Stimulated activated CD4-positive, alpha-beta T cell treated with anti-CD3 and anti-CD28 coated beads, Interleukin-4, amount 100 ng/mL, for 24 hours (primary cell): Measurements from ENCODE around the gene CHTF8.
"Not testable (repeated sequence)": the region's sequence is repeated elsewhere in the genome, so short reads cannot be mapped to it uniquely, and the experiment has no call there.

ENCODE experiments used
- DNase-seq: peaks from one replicate; pipeline ENCODE4 v3.0.0-alpha.2; 2020

Gene CHTF8

DNA sequence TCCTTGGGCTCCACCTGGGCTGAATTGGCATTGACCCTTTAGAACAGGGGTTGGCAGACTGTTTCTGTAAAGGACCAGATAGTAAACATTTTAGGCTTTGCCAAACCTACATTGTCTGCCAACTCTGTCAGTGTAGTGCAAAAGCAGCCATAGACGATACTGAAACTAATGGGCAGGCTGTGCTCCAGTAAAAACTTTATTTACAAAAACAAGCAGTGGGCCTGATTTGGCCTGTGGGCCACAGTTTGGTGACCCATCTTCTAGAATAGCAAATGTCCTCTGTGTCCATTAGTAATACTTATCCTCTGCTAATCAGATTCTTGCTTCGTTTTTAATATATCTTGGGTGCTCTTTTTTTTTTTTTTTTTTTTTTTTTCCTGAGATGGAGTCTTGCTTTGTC, 6.2 kb upstream of the CHTF8 start:
- DNase-seq = no peak

DNA sequence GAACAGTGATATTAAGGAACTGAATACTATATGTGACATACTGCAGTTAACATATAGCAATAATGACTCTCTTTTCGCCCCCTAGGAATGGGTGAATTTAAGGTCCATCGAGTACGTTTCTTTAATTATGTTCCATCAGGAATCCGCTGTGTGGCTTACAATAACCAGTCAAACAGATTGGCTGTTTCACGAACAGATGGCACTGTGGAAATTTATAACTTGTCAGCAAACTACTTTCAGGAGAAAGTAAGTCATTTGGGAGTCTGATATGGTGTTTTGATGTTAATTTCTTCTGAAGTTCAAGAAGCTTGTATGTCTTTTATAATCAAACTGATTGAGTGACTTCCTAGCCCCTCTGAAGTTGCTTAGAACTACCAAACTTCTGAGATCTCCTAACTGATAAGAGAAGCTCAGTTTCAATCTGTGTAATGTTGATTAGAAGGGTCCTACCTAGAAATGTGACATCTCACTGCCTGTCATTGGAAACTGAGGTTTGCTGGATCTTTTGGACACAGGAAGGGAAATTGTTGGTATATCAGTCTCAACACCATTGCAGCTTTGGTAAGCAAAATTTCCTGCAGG, 1.1 kb upstream of the CHTF8 start:
- DNase-seq = no peak

DNA sequence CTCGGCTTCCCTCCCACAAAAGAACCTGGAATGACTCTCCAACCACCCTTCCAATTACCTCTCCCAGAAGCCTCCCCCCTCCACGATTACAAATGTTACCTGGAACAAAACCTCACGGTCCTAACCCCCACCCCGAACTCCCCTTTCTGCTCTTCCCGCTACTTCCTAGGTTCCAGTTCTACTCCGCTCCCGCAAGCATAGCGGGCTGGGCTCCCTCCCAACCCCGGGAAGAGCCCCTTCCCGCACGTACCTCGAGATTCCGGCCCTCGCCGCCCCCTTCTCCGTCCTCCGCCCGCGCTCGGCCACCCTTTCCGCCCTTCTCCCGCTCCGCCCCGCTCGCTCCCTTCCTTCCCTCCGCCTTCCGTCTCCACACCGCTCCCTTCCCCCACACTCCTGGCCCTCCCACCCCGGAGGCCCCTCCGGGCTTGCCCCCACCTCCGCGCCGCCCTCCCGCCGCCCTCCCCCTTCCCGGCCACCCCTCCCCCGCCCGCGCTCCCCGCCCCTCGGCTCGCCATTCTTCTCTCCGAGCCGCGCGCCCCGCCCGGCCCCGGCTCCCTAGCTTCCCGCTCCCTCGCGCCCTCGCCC, 457 bp downstream of the CHTF8 start:
- peak; percentile 75 for DNase-seq

DNA sequence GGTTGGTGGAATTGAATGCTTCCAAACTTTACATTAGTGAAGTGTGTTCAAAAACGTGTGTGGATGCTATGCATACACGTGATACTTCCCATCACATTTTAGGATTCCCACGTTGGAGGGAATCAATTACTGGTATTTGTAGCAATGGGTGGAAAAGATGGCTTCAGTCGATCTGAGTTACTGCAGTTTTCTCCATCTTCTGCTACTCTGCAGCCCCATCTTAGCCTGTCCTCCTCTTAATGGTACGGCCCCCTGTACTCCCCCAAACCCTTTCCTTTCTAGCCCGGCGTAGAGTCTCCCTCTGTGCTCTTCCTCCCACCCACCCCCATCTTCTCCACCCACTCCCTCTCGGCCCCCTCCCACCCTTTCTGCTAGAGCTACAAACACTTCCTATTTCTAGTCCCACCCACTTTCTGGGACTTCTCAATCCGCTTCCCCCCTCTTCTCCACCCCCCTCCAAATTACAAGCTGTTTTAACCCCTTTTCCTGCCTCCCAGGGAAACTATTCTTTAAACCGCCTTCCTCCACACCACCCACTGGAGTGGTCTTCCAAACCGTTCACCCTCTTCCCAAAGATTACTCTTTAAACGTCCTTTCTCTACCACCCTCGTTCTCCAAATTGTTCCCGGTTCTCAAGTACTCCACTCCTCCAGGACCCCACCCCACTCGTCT, 1.1 kb downstream of the CHTF8 start:
- DNase-seq = no peak

DNA sequence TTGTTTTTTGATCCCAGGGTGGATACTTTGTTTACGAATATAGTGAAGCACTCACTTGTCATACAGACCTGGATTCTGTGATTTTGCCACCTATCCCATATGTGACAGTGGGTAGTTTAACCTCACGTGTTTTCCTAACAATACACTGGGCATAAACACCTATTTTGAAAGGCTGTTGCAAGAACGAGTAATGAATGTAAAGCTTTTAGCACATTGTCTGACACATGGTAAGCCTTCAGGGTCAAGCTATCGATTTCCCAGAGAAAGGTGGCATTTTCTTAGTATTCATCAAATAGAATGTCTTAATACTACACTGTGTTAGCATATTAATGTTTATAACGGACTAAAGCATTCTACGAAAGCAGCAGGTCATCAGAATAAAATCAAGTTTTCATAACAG, 1.9 kb downstream of the CHTF8 start:
- DNase-seq = no peak

DNA sequence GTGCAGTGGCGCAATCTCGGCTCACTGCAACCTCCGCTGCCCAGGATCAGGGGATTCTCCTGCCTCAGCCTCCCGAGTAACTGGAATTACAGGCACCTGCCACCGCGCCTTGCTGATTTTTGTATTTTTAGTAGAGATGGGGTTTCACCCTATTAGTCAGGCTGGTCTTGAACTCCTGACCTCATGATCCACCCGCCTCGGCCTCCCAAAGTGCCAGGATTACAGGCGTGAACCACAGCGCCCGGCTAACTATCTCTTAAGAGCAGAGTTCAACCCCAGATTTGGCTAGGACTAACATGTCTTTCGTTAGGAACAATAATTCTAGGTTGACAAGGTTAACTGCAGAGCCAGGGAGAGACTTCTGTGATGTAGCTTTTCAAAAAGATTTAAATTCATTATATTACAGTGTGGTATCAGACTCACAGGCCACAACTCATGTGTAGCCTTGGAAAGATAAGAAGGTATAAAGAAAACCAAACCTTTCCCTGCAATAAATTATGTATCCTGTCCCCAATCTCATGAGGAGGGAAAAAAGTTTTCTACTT, 4.3 kb downstream of the CHTF8 start:
- no peak for DNase-seq

DNA sequence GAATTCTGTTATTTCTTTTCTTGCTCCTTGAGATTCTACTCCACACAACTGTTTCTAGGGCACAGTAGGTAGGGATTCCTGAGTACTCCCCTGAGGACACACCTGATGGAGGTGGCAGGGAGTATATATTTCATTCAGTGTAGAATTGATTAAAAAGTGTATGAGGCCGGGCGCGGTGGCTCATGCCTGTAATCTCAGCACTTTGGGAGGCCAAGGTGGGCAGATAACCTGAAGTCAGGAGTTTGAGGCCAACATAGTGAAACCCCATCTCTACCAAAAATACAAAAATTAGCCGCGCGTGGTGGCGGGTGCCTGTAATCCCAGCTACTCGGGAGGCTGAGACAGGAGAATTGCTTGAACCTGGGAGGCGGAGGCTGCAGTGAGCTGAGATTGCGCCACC, 5.6 kb downstream of the CHTF8 start:
- not testable (repeated sequence) for DNase-seq

DNA sequence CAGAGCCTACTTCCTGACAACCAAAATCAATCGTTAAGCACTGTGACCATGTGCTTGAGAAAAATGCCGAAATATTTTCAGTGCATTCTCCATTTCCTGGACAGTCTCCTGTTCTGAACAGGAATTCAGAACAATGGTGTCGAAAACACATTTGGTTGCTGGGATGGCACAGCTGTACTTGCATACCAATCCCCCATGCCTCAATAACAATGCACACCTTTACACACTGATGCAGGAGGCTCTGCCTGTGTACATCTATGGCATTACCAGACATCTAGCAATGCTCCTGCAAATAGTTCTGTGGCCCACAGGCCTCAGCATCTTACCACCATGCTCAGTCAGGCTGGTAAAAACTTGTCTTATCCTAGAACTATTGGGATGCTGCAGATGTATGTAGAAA, 6.2 kb downstream of the CHTF8 start:
- no peak for DNase-seq

DNA sequence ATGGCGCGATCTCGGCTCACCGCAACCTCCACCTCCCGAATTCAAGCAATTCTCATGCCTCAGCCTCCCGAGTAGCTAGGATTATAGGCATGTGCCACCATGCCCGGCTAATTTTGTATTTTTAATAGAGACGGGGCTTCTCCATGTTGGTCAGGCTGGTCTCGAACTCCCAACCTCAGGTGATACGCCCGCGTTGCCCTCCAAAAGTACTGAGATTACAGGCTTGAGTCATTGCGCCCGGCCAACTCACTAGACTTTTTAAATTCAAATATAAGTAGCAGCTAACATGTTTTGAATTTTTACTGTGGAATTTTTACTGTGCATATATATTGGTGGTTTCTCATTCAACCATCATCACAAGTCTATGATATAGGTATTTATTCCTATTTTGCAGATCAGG, 7.4 kb downstream of the CHTF8 start:
- DNase-seq = not testable (repeated sequence)

DNA sequence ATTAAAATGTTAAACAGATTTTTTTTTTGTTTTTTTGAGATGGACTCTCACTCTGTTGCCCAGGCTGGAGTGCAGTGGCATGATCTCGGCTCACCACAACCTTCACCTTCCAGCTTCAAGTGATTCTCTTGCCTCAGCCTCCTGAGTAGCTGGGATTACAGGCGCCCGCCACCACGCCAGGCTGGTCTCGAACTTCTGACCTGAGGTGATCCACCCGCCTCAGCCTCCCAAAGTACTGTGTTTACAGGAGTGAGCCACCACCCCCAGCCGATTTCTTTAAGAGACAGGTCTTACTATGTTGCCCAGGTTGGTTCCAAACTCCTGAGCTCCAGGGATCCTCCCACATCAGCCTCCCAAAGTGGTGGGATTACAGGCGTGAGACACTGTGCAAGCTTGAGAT, 8.0 kb downstream of the CHTF8 start:
- DNase-seq = not testable (repeated sequence)

DNA sequence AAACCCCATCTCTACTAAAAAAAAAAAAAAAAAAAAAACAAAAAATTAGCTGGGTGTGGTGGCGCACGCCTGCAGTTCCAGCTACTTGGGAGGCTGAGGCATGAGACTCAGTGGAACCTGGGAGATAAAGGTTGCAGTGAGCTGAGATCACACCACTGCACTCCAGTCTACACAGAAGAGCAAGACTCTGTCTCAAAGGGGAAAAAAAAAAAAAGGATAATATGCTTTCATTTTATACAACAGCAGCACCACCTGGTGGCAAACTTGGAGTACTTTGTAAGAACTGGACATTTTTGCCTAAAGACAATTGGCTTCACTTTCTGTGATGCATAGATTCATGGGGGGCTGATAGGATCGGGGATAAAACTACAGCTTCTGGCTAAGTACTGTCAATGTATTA, 8.5 kb downstream of the CHTF8 start:
- peak; percentile 75 for DNase-seq

DNA sequence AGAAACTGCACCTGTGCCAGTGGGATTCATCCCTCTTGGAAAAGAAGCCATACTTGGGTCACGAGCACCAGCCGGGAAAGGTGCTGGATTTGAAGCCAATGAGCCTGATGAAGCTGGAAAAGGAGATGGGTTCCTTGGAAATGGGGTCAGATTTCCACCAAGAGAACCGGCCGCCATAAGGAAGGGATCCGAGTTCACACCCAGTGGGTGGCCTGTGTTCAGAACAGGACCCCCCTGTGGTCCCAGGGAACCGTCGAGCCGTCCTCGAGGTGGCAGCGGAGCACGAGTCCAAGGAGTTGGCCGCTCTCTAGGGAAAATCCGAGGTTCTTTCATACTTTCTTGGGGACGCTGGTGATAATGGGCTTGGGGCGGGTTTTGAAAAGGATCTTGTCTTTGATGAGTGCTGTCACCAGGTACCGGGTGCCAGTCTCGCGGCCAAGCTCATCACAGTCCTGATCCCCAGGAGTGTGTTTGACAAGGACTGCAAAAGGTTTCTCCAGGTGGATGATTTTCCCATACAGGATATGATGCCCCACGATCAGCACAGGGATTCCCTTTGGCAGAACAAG, 12.2 kb downstream of the CHTF8 start:
- no peak for DNase-seq

DNA sequence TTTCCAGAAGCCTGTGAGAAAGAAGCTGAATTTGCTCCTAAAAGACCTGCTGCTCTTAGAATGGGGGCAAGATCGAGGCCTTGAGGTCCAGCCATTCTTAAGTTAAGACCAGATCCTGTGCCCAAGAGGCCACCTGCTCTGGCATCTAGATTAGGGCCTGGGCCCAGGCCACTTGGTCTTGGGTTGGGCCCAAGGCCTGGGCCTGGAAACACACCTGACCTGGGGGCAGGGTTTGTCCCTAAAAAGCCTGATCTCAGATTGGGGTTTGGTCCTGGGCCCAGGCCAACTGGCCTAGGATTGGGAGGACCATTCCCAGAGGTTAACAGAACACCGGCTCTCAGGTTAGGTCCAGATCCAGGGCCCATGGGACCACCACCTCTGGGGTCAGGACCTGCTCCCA, 12.9 kb downstream of the CHTF8 start:
- no peak for DNase-seq

DNA sequence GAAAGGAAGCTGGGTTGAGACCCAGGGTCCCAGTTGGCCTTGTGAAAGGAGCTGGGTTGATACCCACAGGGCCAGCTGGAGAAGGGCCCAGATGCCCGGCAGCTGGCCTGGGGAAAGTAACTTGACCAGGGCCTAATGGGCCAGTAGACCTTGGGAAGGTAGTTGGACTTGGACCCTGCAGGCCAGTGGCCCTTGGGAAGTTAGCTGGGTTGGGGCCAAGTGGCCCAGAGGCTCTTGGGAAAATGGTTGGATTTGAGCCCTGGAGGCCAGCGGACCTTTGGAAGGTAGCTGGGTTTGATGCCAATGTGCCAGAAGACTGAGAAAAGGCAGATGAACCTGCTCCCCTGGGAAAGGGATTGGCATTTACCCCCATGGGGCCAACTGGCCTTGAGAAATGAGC, 13.4 kb downstream of the CHTF8 start:
- no peak for DNase-seq

DNA sequence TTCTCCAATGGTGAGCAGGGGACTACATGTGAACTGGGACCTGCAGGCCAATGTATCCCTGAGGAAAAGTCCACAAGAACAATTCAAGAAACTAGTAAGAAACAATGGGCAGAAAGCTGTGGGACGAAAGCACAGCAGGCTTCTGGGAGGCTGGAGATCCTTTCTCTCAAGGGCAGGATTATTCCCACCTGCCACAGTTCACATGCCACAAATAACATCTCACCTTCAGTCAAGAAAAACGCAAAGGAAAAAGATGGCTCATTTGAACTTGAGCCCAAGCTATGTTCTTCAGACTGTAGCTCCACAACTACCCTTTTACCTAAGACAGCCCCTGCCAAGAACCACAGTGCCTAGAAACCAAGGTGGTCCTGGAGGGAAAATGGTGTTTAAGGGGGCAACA, 13.9 kb downstream of the CHTF8 start:
- DNase-seq = no peak

DNA sequence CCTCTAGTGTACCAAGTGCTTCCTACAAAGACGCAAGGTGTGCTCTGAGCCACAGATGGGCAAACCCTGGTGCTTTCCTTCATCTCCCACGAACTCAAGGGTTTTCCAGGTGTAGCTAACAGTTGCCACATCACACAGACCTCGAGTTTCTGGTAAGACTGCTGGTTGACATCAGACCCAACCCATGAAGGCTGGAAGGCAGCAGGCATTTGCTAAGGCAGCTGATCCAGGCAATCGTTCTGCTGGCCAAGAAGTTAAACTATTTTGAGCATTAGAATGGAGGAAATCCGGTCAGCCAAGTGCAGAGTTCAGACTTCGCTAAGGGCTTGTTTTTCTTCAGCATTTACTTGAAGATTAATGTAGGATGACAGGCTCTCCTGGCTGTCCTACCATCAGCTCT, 15.5 kb downstream of the CHTF8 start:
- DNase-seq = no peak

DNA sequence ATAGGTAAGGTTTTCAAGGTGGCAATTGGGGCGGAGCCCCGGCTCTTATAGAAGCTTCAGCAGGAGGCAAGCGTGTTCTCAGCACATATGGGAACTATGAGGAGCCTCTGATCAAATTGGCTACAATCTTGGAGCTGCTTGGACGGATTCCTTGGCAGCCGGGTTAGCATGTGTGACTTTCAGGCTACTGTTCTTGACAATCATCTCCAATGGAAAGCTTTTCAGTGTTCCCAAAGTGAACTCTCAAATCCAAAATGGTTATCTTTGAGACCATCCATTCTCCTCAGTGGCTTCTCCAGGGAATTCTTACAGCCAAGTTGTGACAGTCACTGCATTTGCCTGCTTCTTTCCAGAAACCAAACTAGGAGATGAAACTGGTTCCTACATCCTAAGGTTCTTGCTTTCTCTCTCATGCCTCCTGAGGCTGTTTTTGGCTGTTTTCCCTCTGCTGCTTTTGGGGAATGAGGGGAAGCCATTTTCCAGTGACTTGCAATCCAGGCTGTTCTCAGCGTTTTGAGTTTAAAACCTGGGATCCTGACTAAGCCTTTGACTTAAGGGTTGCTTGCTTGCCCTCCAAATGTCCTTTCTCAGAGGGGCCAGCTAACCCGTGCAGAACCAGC, 16.0 kb downstream of the CHTF8 start:
- DNase-seq = no peak

DNA sequence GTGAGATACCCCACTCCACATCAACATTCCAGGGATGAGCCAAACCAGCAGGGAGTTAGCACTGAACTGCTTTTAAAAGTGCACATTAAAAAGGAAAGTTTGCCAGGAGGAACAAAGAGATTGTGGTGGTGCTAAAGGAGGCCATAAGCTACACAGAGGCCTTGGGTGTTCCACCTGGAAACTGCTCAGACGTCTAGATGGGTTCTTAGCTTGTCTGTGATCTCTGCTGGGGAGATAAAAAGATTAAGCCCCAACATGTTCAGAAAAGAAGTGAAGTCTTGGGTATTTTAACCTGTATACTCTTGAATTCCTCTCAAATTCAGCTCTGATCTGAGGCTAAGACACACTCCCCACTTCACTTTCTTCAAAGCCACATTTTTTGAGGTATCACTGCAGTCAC, 16.6 kb downstream of the CHTF8 start:
- no peak for DNase-seq

DNA sequence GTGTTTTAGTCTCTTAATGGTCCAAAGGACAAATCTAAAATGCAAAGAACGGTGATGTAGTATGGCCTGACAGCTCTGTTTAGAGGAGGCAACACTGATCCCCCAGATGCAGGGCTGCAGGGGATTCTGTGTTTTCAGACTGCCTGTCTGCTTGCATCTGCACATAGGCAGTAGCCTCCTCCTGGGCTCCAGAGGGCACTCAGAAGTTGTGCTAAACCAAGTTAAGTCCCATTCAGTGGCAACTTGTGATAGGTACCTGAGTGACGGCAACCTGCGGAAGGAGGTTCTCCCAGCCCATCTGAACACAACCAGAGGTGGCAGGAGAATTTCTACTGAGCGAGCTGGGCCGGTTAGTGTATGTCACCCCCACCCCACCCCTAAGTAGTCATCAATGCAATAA, 17.0 kb downstream of the CHTF8 start:
- no peak for DNase-seq

DNA sequence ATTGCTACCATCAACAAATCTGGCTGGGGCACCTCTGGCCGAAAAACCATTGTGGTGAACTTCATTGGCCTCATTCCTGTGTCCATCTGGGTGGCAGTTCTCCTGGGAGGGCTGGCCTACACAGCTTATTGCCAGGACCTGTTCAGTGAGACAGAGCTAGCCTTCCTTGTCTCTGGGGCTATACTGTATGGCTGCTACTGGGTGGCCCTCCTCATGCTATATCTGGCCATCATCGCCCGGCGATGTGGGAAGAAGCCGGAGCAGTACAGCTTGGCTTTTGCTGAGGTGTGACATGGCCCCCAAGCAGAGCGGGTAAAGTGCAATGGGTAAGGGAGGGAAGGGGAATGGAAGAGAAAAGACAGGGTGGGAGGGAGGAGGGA, 17.4 kb downstream of the CHTF8 start:
- DNase-seq = no peak

DNA sequence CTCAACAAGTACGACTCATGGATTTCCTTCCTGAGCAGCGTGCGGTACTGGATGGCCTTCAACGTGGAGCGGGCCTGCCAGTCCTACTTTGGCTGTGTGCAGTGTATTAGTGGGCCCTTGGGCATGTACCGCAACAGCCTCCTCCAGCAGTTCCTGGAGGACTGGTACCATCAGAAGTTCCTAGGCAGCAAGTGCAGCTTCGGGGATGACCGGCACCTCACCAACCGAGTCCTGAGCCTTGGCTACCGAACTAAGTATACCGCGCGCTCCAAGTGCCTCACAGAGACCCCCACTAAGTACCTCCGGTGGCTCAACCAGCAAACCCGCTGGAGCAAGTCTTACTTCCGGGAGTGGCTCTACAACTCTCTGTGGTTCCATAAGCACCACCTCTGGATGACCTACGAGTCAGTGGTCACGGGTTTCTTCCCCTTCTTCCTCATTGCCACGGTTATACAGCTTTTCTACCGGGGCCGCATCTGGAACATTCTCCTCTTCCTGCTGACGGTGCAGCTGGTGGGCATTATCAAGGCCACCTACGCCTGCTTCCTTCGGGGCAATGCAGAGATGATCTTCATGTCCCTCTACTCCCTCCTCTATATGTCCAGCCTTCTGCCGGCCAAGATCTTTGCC, 17.9 kb downstream of the CHTF8 start:
- DNase-seq = no peak

DNA sequence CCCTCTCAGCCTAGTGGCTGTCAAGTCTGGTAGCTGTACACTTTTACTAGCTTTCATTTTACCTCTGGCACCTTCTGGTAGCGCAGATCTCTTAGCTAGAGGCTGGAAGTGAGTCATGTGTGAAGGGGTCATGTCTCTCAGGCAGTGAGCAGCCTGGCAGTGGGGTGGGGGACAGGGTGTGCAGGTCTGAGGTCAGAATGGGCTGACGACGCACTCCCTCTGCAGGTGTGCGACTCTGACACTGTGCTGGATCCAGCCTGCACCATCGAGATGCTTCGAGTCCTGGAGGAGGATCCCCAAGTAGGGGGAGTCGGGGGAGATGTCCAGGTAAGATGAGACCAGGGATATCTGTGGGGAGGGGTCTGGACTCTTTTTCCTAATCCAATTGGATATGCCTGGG, 19.2 kb downstream of the CHTF8 start:
- no peak for DNase-seq
